CD4-positive, alpha-beta T cell treated with Interferon alpha-2 for 1 hour (primary cell): Measurements from ENCODE around the gene ZFP92.

Experiments
- DNase-seq, 2 donors: peaks; one replicate each; pipeline ENCODE4 v3.0.0-alpha.2; 2020 to 2022

The ZFP92 gene

DNA sequence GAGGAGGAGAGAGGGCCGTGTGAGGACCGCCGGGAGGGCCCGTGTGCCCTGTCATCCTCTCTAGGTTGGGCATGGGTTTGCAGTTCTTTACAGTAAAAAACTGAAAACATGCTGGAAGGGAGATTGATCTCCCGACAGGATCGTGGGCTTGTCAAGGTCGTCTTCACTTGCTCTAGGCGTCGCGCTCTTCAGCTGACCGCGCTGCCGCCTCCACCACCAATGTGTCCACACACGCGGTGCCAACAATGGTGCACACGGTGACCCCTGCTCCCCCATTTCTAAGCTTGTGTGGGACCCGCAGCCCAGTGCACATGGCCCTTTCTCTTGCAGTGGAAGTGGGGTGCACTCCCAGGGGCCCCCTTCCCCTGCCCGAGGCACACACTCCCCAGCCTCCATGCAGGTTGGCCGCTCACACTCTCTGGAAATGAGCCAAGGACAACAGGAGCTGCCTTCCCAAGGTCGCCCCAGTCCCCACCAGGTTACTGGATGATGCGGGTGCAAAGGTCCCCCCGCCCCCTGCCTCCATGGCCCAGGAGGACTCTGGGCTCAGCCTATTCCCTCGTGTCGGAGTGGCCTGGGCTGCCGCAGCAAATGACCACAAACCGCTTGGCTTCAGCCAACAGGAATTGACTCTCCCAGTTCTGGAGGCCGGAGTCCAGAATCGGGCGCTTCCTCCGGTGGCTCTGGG, 1.7 kb upstream of the ZFP92 start:
- DNase-seq, result no peak

DNA sequence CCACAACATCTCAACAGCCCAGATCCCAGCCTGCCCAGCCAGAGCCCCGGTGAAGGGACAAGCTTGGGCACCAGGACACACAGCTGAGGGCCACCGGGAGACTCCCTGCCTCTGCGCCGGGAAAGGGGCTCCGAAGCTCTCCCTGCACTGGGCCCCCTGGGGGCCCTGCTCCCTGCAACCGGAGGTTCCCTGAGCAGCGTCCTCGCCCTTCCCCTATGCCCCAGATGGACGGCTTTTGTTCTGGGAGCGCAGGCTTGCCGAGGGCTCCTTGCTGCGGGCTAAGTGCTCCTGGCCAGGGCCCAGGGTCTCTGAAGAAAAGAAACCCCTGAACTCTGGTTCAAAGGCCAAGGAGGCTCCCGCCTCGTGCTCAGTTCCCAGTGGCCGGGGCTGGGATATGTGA, 899 bp upstream of the ZFP92 start:
- DNase-seq, result no peak

DNA sequence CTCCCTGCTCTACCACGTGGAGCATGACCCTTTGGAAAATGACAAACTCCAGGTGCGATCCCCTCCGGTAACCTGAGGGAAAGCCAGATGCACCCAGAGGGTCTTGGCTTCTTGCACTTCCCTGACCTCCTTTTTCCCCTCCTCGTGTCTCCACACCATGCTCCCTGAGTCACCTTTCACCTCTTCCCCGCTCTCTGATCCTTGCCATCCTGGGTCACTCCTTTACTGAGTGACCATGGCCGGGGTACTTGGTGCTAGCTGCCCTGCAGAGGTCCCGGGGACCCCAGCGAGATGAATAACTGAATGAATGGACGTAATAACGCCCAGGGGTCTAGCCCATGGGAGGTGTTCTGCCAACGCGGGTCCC, 401 bp upstream of the ZFP92 start:
- DNase-seq, result no peak

DNA sequence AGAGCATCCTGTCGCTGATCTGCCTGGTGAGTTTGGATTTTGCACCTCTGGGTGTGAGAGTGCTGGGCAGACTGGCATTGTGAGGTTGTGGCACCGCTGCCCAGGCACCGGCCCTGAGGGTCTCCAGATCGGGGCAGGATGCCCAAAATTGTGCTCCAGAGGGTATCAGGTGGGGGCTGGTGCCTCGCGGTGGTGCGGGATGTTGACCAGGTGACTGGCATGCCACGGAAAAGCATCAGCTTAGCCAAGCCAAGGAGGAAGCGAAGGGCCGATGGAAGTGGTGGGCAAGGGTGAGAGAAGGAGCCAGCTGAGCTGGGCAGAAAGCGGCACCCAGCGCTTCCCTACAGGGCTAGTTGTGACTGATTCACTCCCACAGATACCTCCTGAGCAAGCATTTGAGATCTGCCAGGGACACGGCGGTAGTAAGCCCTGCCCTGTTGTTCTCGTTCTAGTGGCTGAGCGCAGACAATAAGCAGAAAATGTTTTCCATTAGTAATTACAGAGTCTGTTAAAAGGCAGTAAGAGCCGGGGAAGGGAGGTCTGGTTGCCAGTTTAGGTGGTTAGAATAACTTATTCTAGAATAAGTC, 809 bp downstream of the ZFP92 start:
- DNase-seq, result no peak

DNA sequence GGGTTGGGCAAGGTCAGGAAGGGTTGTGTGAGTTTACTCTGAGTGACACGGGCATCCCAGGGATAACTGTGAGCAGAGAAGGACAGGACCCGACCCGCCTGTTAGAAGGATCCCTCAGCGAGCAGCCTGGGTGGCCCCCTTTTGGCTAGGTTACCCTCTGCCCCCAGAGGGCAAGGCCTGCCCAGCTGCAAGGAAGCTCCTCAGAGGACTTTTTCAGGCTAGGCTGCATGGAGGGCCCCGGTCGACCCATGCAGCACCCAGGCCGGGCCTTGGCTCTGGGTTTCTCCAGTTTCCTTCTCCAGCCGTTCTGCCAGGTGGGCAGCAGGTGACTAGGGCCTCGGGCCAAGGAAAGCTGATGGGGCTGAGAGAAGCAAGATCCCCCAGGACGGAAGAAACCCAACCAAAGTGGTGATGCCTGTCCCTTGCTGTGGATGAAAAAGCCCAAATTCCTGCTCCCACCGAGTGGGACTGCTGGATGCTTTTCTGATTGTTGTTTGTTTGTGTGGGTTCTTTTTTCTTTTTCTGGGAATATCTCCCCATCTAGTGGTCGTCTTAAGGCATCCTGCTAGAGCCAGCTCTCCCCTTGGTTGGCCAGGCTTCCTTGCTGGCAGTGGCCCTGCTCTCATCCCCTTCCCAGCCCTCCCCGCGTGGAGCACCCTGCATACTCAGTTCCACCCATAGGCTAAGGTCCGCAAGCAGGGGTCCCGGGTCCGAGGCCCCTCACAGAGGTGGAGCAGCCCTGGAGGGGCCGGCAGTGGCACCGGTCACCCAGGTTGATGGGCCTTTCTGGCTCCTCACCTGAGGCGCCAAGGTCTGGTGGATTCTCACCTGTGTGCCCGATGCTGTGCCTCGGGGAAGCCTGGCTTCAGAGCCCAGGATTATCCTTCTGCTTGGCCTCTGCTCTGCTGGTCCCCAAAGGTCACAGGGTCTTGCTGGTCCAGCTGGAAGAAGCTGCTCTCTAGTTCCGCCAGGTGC, 1.8 kb downstream of the ZFP92 start:
- DNase-seq, result no peak

DNA sequence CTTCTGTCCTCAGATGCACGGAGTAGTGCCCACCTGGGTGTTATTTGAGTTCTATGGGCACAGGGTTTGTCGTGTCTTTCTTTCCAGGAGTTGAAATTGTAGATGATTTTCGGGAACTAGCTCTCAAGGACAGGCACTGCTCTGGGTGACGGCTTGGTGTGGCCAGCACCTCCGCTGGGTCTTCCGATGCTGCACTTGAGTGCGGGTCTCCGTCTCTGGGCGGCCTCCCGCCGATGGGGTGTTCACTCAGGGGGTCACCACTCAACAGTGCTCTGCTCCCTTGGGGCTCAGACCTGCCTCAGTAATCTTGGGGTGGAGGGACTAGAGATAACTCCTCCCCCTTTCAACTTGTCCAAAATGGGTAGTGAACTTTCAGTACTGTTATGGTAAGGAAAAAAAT, 2.5 kb downstream of the ZFP92 start:
- no peak for DNase-seq

DNA sequence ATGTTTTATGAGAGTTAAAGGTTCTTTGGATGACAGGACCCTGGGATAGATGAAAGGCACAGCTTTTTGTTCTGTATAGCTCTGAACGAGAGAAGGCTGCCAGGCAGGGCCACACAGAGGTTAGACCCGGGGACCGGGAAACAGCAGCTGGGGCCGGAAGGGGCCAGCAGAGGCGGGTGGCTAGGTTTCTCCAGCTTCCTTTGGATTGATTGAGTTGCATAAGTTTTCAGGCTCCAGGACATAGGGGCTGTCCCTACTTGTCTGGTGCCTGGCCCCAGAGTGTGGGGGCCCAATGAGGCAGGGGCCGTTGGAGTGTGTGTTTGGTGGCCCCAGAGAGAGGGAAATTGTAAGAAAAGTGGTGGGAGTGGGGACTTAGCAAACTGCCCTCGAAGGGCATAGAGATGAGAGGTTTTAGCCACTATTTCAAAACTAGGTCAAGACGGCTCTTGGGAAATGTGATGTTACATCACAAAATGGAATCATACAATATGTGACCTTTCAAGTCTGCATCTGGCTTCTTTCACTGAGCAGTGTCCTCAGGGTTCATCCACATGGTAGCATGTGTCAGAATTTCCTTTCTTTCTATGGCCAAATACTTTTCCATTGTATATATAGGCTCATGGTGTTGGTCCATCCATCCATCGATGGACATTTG, 3.7 kb downstream of the ZFP92 start:
- no peak for DNase-seq

DNA sequence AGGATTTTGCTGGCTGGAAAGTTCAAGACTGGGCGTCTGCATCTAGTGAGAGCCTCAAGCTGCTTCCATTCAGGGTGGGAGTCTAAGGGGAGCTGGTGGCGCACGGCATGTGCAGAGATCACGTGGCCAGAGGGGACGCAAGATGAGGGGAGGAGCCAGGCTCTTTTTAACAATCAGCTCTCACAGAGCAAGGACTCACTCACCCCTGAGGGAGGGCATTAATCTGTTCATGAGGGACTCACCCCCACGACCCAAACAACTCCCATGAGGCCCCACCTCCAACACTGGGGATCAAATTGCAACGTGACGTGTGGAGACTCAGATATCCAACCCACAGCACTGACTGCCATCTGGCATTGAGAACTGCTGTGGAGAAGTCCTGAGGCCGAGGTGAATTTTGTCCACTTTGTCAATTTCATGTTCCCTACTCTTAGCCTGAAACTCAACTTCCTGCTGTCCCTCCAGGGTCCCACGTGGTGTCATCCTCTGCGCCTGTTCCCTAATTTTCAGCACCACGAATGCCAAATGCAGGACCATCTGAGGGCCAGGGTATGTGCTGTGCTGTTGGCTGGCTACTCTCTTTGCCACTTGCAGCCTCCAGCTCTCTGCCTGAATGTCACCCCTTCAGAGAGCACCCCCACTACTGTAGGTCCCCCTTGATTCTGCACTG, 5.6 kb downstream of the ZFP92 start:
- DNase-seq, result no peak

DNA sequence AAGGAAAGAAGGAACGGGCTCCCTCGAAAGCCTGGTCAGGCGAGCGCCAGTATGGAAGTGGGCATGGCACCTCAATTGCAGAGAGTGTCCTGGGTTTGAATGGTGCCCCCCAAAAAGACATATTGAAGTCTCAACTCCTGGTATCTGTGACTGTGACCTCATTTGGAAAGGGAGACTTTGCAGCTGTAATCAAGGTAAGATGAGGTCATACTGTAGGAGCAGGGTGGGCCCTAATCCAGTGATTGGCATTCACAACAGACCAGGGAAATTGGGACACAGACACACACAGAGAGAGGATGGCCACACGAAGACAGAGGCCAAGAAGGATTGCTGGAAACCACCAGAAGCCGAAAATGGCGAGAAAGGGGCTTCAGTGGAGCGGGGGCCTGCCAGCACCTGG, 6.4 kb downstream of the ZFP92 start:
- no peak for DNase-seq

DNA sequence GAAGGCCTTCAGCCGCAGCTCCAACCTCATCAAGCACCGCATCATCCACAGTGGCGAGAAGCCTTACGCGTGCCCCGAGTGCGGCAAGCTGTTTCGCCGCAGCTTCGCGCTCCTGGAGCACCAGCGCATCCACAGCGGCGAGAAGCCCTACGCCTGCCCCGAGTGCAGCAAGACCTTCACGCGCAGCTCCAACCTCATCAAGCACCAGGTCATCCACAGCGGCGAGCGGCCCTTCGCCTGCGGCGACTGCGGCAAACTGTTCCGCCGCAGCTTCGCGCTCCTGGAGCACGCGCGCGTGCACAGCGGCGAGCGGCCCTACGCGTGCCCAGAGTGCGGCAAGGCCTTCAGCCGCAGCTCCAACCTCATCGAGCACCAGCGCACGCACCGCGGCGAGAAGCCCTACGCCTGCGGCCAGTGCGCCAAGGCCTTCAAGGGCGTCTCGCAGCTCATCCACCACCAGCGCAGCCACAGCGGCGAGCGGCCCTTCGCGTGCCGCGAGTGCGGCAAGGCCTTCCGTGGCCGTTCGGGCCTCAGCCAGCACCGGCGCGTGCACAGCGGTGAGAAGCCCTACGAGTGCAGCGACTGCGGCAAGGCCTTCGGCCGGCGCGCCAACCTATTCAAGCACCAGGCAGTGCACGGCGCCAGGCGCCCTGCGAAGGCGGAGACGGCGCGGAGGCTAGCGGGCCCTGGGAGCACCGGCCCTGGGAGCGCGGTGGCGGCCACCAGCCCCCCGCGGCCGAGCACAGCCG, 9.8 kb downstream of the ZFP92 start:
- DNase-seq, result no peak

DNA sequence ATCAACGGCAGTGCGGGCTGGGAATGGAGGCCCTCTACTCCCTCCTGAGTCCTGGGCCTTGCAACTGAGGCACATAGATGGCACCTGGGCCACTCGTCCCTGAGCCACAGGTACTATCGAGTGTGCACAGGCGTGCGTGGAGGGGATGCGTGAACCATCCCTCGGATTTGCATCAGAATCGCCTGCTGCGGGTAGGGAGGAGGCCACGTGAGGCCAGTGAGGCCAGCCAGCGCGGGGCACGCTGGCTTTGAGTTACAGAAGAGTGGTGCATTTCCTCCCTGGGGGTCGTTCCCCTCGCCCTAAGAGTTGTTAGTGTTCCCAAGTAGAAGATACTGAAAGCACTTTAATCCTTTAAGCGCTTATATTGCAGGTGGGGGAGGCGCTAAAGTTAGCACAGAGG, 10.6 kb downstream of the ZFP92 start:
- DNase-seq, result no peak

DNA sequence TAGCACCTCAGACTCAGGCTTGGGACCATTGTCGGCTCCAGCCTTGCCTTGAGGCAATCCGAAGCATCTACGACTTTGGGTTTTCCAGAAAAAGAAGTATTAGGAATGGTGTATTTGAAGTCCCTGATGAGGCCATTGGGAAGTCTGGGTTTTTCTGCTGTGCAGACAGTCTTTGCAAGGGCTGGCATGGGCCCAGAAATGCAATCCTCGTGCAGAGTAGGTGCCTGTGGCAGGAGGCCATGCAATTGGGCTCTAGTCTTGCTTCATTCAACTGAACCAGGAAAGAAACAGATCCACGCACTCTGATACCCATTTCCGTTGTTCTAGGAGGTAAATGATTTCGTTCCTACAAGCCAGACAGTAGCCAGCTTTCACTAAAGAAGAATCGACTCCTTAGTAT, 12.4 kb downstream of the ZFP92 start:
- DNase-seq, result no peak

DNA sequence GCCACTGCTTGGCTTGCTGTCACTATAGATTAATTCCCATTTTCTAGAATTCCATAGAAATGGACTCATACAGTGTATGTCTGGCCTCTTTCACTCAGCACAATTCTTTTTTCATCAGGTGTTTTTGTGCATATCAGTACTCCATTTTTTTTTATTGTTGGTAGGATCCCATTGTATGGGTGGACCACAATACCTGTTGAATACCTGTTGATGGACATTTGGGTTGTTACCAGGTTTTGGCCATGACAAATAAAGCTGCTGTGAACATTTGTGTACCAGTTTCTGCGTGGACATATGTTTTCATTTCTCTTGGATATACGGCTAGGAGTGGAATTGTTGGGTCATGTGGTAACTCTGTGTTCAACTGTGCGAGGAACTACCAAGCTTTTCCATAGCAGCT, 14.9 kb downstream of the ZFP92 start:
- no peak for DNase-seq

DNA sequence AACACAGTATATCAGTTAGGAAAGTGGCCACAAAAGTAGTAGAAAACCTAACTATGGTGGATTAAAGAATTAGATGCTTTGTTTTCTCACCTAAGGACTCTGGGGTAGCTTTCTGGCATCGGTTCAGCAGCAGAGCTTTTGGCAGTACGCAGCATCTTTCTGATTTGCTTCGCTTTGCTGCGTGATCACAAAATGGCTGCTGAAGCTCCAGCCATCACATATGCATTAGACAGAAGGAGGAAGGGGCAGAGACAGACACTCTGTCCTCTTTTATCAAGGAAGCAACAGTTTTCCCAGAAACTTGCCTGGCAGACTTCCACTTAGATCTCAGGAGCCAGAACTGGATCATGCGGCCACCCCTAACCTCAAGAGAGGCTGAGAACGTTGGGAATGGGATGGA, 19.5 kb downstream of the ZFP92 start:
- no peak for DNase-seq

DNA sequence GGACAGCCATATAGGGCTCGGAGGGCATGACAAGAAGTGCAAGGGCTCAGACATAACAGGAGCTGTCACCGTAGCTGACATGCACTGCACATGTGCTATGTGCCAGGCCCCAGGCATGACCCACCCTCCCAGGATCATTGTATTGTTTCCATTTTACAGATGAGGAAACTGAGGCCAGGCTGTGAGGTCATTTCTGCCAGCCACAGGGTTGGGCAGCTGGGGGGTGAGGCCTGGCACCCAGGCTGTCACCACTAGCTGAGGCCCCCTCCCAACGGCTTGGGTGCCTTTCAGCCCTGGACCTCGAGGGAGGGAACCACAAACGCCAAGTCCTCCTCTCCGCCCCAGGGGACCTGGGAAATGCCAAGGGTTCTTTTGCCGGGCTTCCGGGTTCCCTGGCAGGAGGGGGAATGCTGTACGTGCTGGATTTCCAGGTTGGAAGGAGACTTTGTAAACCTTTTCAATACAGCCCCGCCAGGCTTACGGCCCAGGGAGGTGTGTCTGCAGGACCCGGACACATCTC, 21.9 kb downstream of the ZFP92 start:
- no peak for DNase-seq

DNA sequence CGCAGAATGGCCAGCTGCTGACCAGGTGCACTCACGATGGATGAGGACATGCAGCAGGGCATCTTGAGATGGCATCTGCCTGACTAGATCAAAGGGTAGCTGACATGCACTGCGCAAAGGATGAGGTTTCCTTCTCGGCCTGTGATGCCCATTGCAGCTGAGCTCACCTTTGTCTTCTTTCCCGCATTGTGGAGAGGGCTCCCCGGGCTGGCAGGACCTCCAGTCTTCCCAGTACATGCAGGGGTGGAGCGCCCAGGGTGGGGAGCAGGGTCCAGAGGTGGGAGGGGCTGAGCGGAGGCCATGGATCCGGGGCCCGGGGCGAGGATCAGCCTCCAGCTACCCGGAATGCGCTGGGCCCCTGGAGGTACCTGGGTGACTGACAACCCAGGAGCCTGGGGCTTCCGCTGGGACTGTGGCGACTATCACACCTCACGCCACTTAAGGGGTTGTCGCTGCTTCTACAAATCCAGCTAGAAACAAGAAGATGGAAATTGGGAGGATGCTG, 22.6 kb downstream of the ZFP92 start:
- no peak for DNase-seq

DNA sequence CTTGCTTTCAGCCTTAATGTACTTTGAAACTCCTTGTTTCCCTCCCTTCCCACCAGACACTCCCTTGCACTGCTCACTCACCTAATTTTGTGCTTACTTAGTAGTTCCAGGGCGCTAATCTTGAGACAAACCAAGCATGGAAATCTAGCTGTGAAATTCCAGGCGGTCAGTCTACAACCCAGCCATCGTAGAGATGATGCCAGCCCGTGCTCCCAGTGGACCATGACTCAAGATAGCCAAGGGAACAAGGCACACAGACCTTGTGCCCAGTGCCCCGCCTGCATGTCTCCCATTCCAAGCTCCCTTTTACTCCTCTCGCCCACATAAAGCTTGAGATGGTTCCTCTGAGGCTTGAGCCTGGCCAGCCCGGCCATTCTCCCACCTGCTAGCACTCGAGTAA, 23.5 kb downstream of the ZFP92 start:
- DNase-seq, result no peak

DNA sequence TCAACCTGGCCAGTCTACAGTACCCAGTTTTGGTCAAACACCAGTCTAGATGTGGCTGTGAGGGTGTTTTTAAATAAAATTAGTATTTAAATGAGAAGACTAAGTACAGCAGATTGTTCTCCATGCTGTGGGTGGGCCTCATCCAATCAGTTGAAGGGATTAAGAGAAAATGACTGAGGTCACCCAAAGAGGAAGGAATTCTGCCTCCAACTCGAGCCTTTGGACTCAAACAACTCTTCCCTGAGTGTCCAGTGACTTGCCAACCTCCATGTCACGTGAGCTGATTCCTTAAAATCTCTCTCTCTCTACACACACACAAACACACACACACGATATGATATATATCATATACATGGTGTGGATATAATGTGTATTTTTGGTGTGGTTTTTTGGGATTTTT, 24.6 kb downstream of the ZFP92 start:
- DNase-seq, result no peak

DNA sequence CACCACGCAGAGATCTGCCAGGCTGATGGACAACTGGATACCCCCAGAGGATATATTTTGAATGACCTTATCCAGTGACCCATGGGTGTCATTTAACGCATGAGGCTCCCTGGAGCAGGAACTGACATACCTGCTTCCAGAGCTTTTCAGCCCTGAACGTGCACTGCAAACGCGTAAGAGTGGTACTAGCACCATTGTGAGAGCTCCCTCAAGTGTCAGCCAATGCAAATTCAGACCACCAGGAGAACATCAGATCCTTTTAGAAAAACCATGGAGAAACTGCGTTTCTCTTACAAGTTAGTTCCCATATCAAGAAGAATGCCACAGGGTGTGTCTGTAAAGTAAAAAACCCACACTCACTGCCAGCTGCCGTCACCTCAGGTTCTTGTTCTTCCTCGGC, 27.3 kb downstream of the ZFP92 start:
- no peak for DNase-seq

DNA sequence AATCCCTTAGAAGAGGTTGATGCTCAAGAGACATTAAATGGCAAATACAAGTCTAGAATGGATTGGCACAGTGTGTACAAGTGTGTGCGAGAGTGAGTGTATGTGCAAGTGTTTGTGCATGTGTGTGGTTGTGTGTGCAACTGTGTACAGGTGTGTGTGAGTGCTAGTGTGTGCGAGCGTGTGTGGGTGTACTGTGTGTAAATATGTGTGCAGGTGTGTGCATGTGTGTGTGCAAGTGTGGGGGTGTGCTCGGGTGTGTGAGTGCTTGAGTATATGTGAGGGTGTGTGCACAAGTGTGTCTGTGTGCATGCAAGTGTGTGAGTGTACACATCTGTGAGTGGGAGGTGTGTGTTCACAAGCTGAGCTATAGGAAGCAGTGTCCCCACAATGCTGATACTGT, 28.7 kb downstream of the ZFP92 start:
- DNase-seq, result no peak

DNA sequence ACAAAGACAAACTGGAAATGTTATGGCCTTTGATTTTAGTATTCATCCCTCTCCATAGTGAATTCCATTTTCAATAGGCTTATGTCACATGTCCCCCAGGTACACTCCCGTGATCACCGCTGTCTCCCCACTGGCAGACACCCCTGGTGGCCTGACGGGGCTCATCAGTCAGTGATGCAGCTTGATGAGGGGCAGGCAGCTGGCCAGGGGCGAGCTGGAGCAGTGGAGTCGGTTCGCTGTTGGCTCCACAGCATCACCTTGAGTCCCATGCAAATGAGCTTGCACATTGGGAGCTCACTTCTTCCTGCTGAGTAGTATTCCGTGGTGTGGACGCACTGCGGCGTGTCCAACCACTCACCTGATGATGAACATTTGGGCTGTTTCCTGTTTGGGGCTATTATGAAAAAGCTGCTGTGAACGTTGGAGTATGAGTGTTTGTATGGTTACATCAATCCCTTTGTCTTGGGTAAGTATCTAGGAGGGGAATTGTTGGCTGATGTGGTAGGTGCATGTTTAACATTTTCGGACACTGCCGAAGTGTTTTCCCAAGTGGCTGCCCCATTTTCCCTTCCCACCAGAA, 29.4 kb downstream of the ZFP92 start:
- DNase-seq, result no peak
